BE2C (cell line): Measurements from ENCODE around the gene C9orf50.

ENCODE experiments used
- DNase-seq: peaks from one replicate; pipeline ENCODE4 v3.0.0-alpha.2; 2020
- H3K27me3 ChIP-seq: fragments of 250-450 bp; sonication (Bioruptor Pico); 2 replicates; pipeline ENCODE4 v1.5.1; 2020; ENCODE audit warnings: mild to moderate bottlenecking
- H3K36me3 ChIP-seq: fragments of 250-450 bp; sonication (Bioruptor Pico); 2 replicates; pipeline ENCODE4 v1.5.1; 2020; ENCODE audit warnings: mild to moderate bottlenecking
- H3K4me1 ChIP-seq: fragments of 250-450 bp; sonication (Bioruptor Pico); 2 replicates; pipeline ENCODE4 v1.5.1; 2020
- H3K4me3 ChIP-seq: 2 replicates; pipeline ENCODE4 v1.5.1; 2011; ENCODE audit warnings: low read depth, low read length
- H3K9me3 ChIP-seq: fragments of 250-450 bp; sonication (Bioruptor Pico); 2 replicates; pipeline ENCODE4 v1.5.1; 2020
- CTCF ChIP-seq: IDR thresholded peaks from 2 replicates; pipeline ENCODE4 v1.5.1; 2012; ENCODE audit warnings: mild to moderate bottlenecking, low read depth, low read length

The C9orf50 gene

GRCh38 chr9:129609486-129610212 lies 11.3 kb downstream of the C9orf50 start:
- no peak for DNase-seq
- Histone ChIP-seq H3K4me1 (peaks cover 20% of the 10 kb centered on the region), H3K36me3 (no peaks in the 10 kb centered on the region), H3K9me3 (no peaks in the 10 kb centered on the region), H3K27me3 (no peaks in the 10 kb centered on the region), H3K4me3 (no peak overlapping the region)
- TF ChIP-seq CTCF, result no peak

- Histone ChIP-seq H3K4me1 (peaks cover 20% of the 10 kb centered on the region), H3K36me3 (no peaks in the 10 kb centered on the region), H3K27me3 (no peaks in the 10 kb centered on the region), H3K9me3 (no peaks in the 10 kb centered on the region), H3K4me3 (no peak overlapping the region)
- TF ChIP-seq CTCF, result no peak
- no peak for DNase-seq
These were observed 12.1 kb downstream of the C9orf50 start for GRCh38 chr9:129608561-129609481.

DNA sequence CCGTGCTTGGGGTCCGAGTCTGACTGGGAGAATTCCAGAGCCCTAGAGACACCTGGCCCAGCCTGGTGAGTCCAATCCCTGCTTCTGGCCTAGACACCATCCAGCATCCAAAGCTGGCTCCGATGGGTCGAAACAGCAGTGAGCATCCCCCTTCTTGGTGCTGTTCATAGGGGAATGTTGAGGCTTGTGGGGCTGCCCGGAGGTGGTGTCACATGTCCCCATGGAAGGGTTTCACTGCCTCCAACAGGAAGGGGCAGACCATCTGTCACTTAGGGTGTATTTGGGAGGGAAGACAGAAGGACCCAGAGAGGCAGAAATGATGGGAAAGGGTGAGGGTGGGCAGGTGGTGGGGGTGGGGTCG lies 13.9 kb downstream of the C9orf50 start:
- no peaks in the 10 kb centered on the region for H3K27me3 ChIP-seq
- no peak overlapping the region for H3K4me3 ChIP-seq
- no peak for DNase-seq
- H3K4me1 ChIP-seq, result peaks cover 22% of the 10 kb centered on the region
- H3K36me3 ChIP-seq, result no peaks in the 10 kb centered on the region
- no peaks in the 10 kb centered on the region for H3K9me3 ChIP-seq
- TF ChIP-seq CTCF, result no peak

- no peak overlapping the region for H3K4me3 ChIP-seq
- H3K4me1 ChIP-seq, result peaks cover 22% of the 10 kb centered on the region
- no peaks in the 10 kb centered on the region for H3K9me3 ChIP-seq
- H3K27me3 ChIP-seq, result no peaks in the 10 kb centered on the region
- TF ChIP-seq CTCF, result no peak
- no peaks in the 10 kb centered on the region for H3K36me3 ChIP-seq
- DNase-seq, result no peak
These were observed 14.5 kb downstream of the C9orf50 start for GRCh38 chr9:129606161-129607026.

- TF ChIP-seq CTCF, result no peak
- Histone ChIP-seq H3K4me3 (no peak overlapping the region), H3K4me1 (peaks cover 17% of the 10 kb centered on the region), H3K9me3 (no peaks in the 10 kb centered on the region), H3K36me3 (no peaks in the 10 kb centered on the region), H3K27me3 (no peaks in the 10 kb centered on the region)
- no peak for DNase-seq
These were observed 16.1 kb downstream of the C9orf50 start for GRCh38 chr9:129604766-129605163.
